ENCODE measurements around the gene POLE.
"Not testable (repeated sequence)": the region's sequence is repeated elsewhere in the genome, so short reads cannot be mapped to it uniquely, and the experiment has no call there.

The POLE gene

DNA sequence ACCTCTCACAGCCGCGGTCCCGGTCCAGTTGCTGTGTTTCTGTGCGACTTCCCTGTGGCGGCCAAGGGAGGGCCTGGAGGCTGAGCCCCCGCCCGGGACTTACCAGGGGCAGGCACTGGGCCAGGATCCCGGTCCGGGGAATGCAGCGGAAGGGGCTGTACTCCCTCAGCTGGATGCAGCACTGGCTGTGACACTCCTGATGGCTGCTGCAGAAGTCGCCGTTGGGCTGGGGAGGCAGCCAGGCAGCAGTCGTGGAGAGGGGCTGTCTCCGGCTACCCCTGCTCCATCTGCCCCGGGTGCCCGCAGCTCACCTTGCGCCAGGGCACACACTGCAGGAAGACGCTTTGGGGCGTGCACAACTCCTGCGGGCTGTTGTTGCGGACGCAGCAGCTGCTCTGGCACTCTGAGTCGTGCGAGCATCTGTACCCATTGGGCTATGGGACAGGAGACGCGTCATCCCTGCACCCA, 83.0 kb downstream of the POLE start:
- TF ChIP-seq, protein P1, sequence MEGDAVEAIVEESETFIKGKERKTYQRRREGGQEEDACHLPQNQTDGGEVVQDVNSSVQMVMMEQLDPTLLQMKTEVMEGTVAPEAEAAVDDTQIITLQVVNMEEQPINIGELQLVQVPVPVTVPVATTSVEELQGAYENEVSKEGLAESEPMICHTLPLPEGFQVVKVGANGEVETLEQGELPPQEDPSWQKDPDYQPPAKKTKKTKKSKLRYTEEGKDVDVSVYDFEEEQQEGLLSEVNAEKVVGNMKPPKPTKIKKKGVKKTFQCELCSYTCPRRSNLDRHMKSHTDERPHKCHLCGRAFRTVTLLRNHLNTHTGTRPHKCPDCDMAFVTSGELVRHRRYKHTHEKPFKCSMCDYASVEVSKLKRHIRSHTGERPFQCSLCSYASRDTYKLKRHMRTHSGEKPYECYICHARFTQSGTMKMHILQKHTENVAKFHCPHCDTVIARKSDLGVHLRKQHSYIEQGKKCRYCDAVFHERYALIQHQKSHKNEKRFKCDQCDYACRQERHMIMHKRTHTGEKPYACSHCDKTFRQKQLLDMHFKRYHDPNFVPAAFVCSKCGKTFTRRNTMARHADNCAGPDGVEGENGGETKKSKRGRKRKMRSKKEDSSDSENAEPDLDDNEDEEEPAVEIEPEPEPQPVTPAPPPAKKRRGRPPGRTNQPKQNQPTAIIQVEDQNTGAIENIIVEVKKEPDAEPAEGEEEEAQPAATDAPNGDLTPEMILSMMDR (conservative IDR thresholded peaks at IDR 0.05; ENCODE audit: control insufficient read depth, insufficient read depth, low read depth, low read length), result no peak
- no peak overlapping the region for H3K4me3 ChIP-seq (ENCODE audit: control insufficient read depth, low read depth, low read length)
- DNase-seq (ENCODE audit: low read depth), result no peak

DNA sequence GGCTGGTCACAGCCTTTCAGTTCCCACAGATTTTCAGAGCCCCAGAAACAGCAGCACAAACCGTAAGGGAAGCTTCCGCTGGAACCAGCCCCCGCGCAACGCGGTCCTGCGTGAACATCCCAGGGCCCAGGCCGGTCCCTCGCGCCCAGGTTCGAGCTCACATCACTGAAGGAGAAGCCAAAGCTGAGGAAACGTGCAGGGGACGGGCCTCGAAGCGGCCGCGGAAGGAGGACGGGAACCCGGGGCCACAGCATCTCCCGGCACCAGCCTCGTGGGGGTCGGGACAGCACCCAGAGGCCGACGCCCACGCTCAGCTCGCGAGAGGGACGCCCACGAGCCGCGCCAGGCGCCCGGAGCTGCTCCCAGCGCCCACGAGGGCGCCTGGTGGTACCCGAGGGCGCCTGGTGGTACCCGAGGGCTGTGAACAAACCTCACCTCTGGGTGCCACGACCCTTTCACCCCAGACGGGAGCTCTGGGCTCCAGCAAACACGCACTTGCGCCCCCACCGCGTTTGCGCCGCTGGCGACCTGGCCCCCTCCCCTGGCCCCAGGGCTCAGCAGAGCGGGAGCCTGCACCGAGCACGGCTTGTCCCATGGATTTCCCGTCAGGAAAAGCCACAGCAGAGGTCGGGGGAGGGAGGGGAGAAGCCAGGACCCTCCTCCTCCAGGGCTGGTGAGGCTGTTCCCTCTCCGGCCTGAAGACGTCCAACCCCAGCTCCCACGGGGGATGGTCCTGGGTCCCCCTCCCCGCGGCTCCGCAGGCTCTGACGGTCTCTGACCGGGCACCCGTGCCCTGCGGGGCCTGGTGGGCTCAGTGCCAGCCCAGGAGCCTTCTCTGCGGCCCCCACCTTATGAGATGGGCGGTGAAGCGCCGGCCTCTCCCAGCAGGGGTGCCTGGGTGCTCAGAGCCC, 83.6 kb downstream of the POLE start:
- no peak for DNase-seq (ENCODE audit: low read depth)
- H3K4me3 ChIP-seq (ENCODE audit: control insufficient read depth, low read depth, low read length), result no peak overlapping the region
- TF ChIP-seq, protein P1 (conservative IDR thresholded peaks at IDR 0.05; ENCODE audit: control insufficient read depth, insufficient read depth, low read depth, low read length), result no peak

DNA sequence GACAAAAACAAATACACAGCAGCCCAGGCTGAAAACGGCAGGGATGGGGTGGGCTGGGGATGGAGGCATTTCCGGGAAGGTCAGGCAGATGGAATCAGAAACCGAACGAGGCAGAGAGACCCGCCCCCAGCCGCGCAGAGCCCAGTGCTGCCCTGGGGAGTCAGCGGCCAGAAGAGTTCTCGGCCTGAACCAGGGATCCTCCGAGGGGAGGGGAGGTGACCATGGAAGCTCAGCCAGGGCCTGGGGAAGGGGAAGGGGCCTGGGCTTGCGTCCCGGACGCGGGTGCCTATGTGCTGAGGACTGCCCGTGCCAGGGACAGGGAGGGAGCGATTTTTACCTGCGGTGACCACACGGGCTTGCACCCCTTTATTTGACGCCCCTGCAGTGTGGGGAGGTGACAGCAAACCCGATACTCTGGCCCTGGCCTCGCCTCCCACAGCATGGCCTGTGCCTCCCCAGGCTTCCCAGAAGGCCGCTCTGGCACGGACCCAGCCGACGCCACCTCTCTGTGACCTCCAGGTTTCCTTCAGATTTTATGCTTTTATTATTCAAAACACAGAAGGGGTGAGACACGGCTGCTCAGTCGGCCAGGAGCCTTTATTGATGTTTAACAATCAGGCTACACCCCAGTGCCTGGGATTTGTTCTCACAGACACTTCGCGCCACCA, 84.4 kb downstream of the POLE start:
- TF ChIP-seq, protein P1 (conservative IDR thresholded peaks at IDR 0.05; ENCODE audit: control insufficient read depth, insufficient read depth, low read depth, low read length), result no peak
- no peak for DNase-seq (ENCODE audit: low read depth)
- no peak overlapping the region for H3K4me3 ChIP-seq (ENCODE audit: control insufficient read depth, low read depth, low read length)

DNA sequence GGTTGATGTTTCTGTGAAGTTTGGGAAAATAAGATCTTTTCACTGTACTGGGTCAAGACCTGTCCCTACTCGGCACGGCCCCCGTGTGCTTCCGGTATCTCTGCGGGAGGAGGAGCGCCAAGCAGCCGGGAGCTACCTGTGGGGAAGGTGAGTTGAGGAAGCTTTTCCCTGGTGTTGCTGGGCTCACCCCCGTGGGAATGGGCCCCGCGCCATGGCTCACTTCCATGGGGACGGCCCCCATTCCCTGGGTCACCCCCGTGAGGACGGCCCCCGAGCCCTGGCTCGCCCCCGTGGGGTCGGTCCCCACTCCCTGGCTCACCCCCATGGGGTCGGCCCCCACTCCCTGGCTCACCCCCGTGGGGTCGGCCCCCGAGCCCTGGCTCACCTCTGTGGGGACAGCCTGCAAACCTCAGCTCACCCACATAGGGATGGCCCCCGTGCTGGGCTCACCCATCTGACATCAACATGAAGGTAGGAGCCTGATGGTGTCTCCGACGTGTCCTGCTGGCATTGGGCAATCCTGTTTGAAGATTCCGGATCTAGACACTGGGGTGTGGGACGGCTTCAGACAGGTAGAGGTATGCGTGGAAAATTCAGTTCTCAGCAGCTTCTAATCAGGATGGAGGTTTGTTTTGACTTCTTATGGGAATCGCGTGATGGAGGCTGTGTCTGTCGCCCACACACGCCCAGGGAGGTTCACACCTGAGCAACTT, 85.8 kb downstream of the POLE start:
- H3K4me3 ChIP-seq (ENCODE audit: control insufficient read depth, low read depth, low read length), result no peak overlapping the region
- no peak for DNase-seq (ENCODE audit: low read depth)
- TF ChIP-seq, protein P1 (conservative IDR thresholded peaks at IDR 0.05; ENCODE audit: control insufficient read depth, insufficient read depth, low read depth, low read length), result no peak

DNA sequence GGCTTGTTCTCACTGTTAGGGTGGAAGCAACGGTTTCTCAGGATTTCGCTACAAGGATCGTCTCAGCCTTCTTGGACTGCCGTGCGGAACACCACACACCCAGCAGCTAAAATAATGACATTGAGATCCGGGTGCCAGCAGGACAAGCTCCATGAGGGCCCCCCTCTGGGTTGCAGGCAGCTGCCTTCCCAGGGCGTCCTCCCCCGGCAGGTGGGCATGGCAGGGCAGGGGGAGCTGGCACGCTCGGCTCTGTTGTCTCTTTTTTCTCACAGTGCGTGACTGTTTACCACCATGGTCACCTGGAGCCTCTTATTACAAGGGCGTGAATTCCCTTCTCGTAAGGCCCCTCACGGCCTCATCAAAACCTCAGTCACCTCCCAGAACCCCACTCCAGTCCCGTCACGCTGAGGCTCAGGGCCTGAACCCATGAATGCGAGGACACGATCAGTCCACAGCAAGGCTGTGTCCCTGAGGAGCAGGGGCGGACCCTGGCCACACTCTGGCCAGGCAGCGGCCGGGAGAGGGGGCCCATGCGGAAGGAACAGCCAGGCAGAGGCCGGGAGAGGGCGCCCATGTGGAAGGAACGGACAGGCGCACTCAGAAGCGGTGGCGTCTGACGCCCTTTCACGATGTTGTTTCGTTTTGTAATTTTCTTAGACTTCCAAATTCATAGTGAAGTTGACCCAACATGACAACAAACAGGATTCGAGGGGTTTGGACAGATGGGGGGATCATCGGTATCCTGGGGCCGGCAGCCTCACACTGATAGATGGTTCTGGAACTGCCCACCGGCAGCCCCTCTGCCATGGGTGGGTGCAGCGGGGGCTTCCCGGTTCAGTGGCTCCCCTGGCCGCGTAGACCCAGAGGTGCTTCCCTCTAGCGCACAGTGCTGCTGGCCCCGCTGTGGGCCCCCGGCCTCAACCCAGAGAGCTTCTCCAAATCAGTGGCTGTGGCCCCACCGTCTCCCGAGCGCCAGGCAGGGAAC, 86.8 kb downstream of the POLE start:
- peak overlapping the region; percentile 36 for H3K4me3 ChIP-seq (ENCODE audit: control insufficient read depth, low read depth, low read length)
- TF ChIP-seq, protein P1 (conservative IDR thresholded peaks at IDR 0.05; ENCODE audit: control insufficient read depth, insufficient read depth, low read depth, low read length), result peak; percentile 56
- peak; percentile 61 for DNase-seq (ENCODE audit: low read depth)

DNA sequence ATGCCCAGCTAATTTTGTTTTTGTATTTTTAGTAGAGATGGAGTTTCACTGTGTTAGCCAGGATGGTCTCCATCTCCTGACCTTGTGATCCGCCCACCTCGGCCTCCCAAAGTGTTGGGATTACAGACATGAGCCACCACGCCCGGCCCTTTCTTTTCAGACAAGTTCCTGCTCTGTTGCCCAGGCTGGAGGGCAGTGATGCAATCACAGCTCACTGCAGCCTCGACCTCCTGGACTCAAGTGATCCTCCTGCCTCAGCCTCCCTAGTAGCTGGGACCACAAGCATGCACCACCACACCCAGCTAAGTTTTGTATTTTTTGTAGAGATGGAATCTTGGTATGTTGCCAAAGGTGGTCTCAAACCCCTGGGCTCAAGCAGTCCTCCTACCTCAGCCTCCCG, 87.6 kb downstream of the POLE start:
- H3K4me3 ChIP-seq (ENCODE audit: control insufficient read depth, low read depth, low read length); DNase-seq (ENCODE audit: low read depth): not testable (repeated sequence)

All from fibroblast of mammary gland (primary cell).